ENCODE measurements around the gene PPRC1. TPM values are rescaled to one million over a fixed set of nuclear protein-coding genes. Genes with fewer than 3 reads are reported as not detected.
"Not testable (repeated sequence)": the region's sequence is repeated elsewhere in the genome, so short reads cannot be mapped to it uniquely, and the experiment has no call there.

PPRC1 gene
- total RNA-seq, 1 experiment from 2014 or later = 87.9 TPM

DNA sequence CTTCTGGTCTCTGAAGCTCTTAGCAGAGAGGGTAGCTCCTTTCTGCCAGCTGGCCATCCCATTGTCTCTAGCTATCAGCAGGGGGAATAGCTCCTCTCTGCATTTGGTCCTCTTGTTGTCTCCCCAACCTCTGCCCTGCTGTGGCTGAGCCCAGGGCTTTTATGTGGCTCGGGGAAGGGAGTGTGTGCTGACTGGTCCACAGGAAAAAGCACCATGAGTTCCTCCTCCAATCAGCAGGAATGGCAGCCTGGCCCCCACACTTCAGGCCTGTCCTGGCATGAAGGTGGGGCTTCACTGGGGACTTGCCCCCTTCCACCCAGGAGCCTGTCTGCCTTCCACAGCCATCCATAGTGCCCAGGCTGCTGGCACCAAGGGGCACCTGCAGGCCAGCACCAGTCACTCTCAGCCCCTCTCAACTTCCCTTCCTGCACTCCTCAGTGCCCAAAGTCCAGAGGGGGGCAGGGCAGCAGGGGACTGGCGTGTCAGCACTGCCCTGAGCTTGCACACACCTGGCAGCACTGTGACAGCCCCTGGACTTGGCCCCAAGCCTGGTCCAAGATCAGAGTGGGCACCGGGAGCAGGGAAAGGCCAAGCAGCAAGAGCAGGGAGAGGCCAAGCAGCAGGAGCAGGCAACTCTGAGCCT is 55.6 kb downstream of the PPRC1 start:
- DNase-seq (ENCODE audit: low read depth, low spot score) (no peak), ATAC-seq (peak; percentile 64)
- Histone ChIP-seq H3K36me3 (ENCODE audit: control insufficient read depth, insufficient read depth, low read length) (no peaks in the 10 kb centered on the region), H3K27ac (ENCODE audit: low read length) (no peak overlapping the region), H3K27me3 (ENCODE audit: control insufficient read depth, insufficient read depth, low read length) (no peaks in the 10 kb centered on the region), H3K9me3 (ENCODE audit: control insufficient read depth, insufficient read depth, low read depth, low read length) (peaks cover 15% of the 10 kb centered on the region), H3K4me1 (ENCODE audit: control insufficient read depth, insufficient read depth, low read length) (no peaks in the 10 kb centered on the region), H3K4me3 (ENCODE audit: low read depth in 2 of 2, low read length in 2 of 2) (no peak overlapping the region)
- in situ Hi-C loops (cut with HindIII; ENCODE audit: low pct_unique_long_range_greater_than_20kb, low sequenced_read_pairs) (no loop called here), intact Hi-C loops (cut with micrococcal nuclease; ENCODE audit: unreplicated experiment) (no loop called here)
- no TSS peak for BruUV-seq (replicated peaks)
- CTCF ChIA-PET = no interaction called here
- TF ChIP-seq, protein P1, sequence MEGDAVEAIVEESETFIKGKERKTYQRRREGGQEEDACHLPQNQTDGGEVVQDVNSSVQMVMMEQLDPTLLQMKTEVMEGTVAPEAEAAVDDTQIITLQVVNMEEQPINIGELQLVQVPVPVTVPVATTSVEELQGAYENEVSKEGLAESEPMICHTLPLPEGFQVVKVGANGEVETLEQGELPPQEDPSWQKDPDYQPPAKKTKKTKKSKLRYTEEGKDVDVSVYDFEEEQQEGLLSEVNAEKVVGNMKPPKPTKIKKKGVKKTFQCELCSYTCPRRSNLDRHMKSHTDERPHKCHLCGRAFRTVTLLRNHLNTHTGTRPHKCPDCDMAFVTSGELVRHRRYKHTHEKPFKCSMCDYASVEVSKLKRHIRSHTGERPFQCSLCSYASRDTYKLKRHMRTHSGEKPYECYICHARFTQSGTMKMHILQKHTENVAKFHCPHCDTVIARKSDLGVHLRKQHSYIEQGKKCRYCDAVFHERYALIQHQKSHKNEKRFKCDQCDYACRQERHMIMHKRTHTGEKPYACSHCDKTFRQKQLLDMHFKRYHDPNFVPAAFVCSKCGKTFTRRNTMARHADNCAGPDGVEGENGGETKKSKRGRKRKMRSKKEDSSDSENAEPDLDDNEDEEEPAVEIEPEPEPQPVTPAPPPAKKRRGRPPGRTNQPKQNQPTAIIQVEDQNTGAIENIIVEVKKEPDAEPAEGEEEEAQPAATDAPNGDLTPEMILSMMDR (IDR thresholded peaks at IDR 0.05) = no peak
- TF ChIP-seq TCF7L2 (IDR thresholded peaks at IDR 0.05; ENCODE audit: low read depth, low read length) (no peak), POLR2AphosphoS5 (IDR thresholded peaks at IDR 0.05; ENCODE audit: low read depth, low read length) (no peak), SIN3A (IDR thresholded peaks at IDR 0.05; ENCODE audit: borderline replicate concordance, insufficient read depth, low read depth, low read length) (no peak)
- TF ChIP-seq, protein P2, sequence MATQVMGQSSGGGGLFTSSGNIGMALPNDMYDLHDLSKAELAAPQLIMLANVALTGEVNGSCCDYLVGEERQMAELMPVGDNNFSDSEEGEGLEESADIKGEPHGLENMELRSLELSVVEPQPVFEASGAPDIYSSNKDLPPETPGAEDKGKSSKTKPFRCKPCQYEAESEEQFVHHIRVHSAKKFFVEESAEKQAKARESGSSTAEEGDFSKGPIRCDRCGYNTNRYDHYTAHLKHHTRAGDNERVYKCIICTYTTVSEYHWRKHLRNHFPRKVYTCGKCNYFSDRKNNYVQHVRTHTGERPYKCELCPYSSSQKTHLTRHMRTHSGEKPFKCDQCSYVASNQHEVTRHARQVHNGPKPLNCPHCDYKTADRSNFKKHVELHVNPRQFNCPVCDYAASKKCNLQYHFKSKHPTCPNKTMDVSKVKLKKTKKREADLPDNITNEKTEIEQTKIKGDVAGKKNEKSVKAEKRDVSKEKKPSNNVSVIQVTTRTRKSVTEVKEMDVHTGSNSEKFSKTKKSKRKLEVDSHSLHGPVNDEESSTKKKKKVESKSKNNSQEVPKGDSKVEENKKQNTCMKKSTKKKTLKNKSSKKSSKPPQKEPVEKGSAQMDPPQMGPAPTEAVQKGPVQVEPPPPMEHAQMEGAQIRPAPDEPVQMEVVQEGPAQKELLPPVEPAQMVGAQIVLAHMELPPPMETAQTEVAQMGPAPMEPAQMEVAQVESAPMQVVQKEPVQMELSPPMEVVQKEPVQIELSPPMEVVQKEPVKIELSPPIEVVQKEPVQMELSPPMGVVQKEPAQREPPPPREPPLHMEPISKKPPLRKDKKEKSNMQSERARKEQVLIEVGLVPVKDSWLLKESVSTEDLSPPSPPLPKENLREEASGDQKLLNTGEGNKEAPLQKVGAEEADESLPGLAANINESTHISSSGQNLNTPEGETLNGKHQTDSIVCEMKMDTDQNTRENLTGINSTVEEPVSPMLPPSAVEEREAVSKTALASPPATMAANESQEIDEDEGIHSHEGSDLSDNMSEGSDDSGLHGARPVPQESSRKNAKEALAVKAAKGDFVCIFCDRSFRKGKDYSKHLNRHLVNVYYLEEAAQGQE (IDR thresholded peaks at IDR 0.05; ENCODE audit: insufficient read depth in 1 of 2, low read depth in 2 of 2, low read length in 1 of 2) = no peak
- POLR2A ChIA-PET = no interaction called here

DNA sequence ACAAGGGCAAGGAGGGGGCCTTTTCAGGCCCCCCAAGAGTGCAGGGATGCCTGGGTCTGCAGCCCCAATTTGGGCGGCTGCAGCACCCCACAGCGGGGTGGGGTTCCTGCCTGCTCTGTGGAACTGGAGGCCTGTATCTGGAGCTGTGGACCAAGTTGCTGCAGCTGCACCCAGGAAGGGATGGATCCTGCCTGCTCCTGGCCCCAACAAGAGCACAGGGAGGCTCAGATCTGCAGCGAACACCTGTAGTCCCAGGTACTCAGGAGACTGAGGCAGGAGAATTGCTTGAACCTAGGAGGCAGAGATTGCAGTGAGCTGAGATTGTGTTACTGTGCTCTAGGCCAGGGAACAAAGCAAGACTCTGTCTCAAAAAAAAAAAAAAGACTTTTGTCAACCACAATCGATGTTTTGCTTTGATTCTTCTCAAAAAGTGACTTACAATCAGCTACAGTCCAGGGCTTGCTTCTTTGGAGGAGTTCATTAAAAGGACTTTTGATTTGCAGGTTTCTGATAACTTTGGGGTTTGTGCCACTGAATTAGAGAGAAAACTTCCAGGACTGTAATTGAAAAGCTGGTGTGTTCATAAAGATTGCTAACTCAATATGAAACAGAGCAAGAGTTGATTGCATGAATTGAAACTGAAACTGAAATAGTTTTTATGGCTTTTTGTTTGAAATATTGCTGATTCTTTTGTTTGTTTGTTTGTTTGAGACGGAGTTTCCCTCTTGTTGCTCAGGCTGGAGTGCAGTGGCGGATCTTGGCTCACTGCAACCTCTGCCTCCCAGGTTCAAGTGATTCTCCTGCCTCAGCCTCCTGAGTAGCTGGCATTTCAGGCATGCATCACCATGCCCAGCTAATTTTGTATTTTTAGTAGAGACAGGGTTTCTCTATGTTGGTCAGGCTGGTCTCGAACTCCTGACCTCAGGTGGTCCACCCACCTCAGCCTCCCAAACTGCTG is 56.4 kb downstream of the PPRC1 start:
- CTCF ChIA-PET; intact Hi-C loops (cut with micrococcal nuclease; ENCODE audit: unreplicated experiment): not testable (repeated sequence)
- 0 out of 2 replicates have a peak, but pooled peaks have one; percentile 39 for ATAC-seq

More for the DNA sequence above, 56.4 kb downstream of the PPRC1 start:
- Histone ChIP-seq H3K9me3 (ENCODE audit: control insufficient read depth, insufficient read depth, low read depth, low read length) (peaks cover 15% of the 10 kb centered on the region), H3K4me3 (ENCODE audit: low read depth in 2 of 2, low read length in 2 of 2) (0 out of 4 replicates have a peak overlapping the region, but pooled peaks of 1 of the 2 experiments have one; percentile 3)
- BruUV-seq (replicated peaks); H3K36me3 ChIP-seq (ENCODE audit: control insufficient read depth, insufficient read depth, low read length); H3K27ac ChIP-seq (ENCODE audit: low read length); H3K4me1 ChIP-seq (ENCODE audit: control insufficient read depth, insufficient read depth, low read length); H3K27me3 ChIP-seq (ENCODE audit: control insufficient read depth, insufficient read depth, low read length); in situ Hi-C loops (cut with HindIII; ENCODE audit: low pct_unique_long_range_greater_than_20kb, low sequenced_read_pairs); DNase-seq (ENCODE audit: low read depth, low spot score): not testable (repeated sequence)
- POLR2A ChIA-PET = interaction anchor here (0.5 kb wide), 1 partner anchor 30 kb away, joined by 7 read pairs; no protein-coding TSS in a partner anchor
